ENCODE data around the gene BBS10. TPM values are rescaled to one million over a fixed set of nuclear protein-coding genes. Genes with fewer than 3 reads are reported as not detected.

Gene BBS10
- total RNA-seq, 1 donor from 2014 or later, result 8.2 TPM

DNA sequence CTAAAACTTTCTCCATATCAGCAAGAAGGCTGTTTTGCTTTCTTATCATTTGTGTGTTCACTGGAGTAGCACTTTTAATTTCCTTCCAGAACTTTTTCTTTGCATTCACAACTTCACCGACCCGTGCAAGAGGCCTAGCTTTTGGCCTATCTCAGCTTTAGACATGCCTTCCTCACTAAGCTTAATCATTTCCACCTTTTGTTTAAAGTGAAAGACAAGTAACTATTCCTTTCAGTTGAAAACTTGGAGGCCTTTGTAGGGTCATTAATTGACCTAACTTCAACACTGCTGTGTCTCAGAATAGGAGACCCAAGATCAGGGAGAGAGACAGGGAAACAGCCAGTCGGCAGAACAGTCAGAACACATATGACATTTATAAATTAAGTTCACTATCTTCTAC, 39.3 kb downstream of the BBS10 start:
- DNase-seq (ENCODE audit: low spot score), result no peak
- Mint-ChIP-seq H3K36me3 (ENCODE audit: low read depth) (no peaks in the 10 kb centered on the region), H3K9me3 (ENCODE audit: low read depth) (peaks cover 3% of the 10 kb centered on the region), H3K27ac (ENCODE audit: unreplicated experiment) (no peak overlapping the region), H3K27me3 (ENCODE audit: low read depth) (no peaks in the 10 kb centered on the region), H3K4me3 (ENCODE audit: unreplicated experiment) (no peak overlapping the region), H3K4me1 (ENCODE audit: low read depth) (peaks cover 20% of the 10 kb centered on the region)
- TF ChIP-seq CTCF (IDR thresholded peaks at IDR 0.05), result no peak

DNA sequence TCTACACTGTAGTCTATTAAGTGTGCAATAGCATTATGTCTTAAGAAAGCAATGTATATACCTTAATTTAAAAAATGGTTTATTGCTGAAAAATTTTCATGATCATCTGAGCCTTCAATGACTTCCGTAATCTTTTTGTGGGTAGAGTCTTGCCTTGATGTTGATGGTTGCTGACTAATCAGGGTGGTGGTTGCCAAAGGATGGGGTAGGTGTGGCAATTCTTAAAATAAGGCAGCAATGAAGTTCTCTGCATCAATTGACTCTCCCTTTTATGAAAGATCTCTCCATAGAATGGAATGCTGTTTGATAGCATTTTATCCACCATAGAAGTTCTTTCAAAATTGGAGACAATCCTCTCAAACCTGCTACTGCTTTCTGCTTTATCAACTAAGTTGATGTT, 41.1 kb downstream of the BBS10 start:
- H3K27ac Mint-ChIP-seq (ENCODE audit: unreplicated experiment), result no peak overlapping the region
- H3K4me3 Mint-ChIP-seq (ENCODE audit: unreplicated experiment), result no peak overlapping the region
- no peak for DNase-seq (ENCODE audit: low spot score)
- peaks cover 26% of the 10 kb centered on the region for H3K4me1 Mint-ChIP-seq (ENCODE audit: low read depth)
- no peak for TF ChIP-seq CTCF (IDR thresholded peaks at IDR 0.05)
- H3K9me3 Mint-ChIP-seq (ENCODE audit: low read depth), result peaks cover 3% of the 10 kb centered on the region
- no peaks in the 10 kb centered on the region for H3K36me3 Mint-ChIP-seq (ENCODE audit: low read depth)
- no peaks in the 10 kb centered on the region for H3K27me3 Mint-ChIP-seq (ENCODE audit: low read depth)

GRCh38 chr12:76303989-76304460, 44.2 kb downstream of the BBS10 start:
- H3K4me3 Mint-ChIP-seq (ENCODE audit: unreplicated experiment), result no peak overlapping the region
- H3K4me1 Mint-ChIP-seq (ENCODE audit: low read depth), result peaks cover 21% of the 10 kb centered on the region
- peaks cover 3% of the 10 kb centered on the region for H3K9me3 Mint-ChIP-seq (ENCODE audit: low read depth)
- no peaks in the 10 kb centered on the region for H3K27me3 Mint-ChIP-seq (ENCODE audit: low read depth)
- DNase-seq (ENCODE audit: low spot score), result no peak
- H3K27ac Mint-ChIP-seq (ENCODE audit: unreplicated experiment), result no peak overlapping the region
- no peaks in the 10 kb centered on the region for H3K36me3 Mint-ChIP-seq (ENCODE audit: low read depth)
- no peak for TF ChIP-seq CTCF (IDR thresholded peaks at IDR 0.05)

DNA sequence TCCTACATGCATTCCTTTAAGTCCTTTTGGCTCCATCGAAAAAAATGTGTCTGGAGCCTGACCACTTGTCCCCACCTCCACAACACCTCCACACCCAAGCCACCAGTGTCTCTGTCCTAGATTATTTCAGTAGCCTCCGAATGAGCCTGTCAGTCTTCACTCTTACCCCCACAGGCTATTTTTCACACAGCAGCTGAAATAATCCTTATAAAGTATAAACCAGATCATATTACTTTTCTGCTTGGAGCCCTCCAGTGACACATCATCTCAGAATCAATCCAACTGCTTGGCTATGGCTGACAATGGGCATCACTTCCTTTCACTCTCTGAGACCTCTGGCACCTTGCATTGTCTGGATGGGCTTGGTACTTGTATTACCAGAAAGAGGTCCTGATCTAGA, 44.9 kb downstream of the BBS10 start:
- Mint-ChIP-seq H3K27me3 (ENCODE audit: low read depth) (no peaks in the 10 kb centered on the region), H3K4me1 (ENCODE audit: low read depth) (peaks cover 21% of the 10 kb centered on the region), H3K27ac (ENCODE audit: unreplicated experiment) (peak overlapping the region; percentile 50), H3K36me3 (ENCODE audit: low read depth) (no peaks in the 10 kb centered on the region), H3K9me3 (ENCODE audit: low read depth) (peaks cover 3% of the 10 kb centered on the region), H3K4me3 (ENCODE audit: unreplicated experiment) (no peak overlapping the region)
- DNase-seq (ENCODE audit: low spot score), result no peak
- peak; percentile 26 for TF ChIP-seq CTCF (IDR thresholded peaks at IDR 0.05)

GRCh38 chr12:76300297-76300665, 47.9 kb downstream of the BBS10 start:
- no peaks in the 10 kb centered on the region for H3K9me3 Mint-ChIP-seq (ENCODE audit: low read depth)
- TF ChIP-seq CTCF (IDR thresholded peaks at IDR 0.05), result no peak
- H3K27me3 Mint-ChIP-seq (ENCODE audit: low read depth), result no peaks in the 10 kb centered on the region
- no peak for DNase-seq (ENCODE audit: low spot score)
- no peak overlapping the region for H3K4me3 Mint-ChIP-seq (ENCODE audit: unreplicated experiment)
- no peaks in the 10 kb centered on the region for H3K36me3 Mint-ChIP-seq (ENCODE audit: low read depth)
- peaks cover 21% of the 10 kb centered on the region for H3K4me1 Mint-ChIP-seq (ENCODE audit: low read depth)
- H3K27ac Mint-ChIP-seq (ENCODE audit: unreplicated experiment), result no peak overlapping the region

Data from chondrocyte (in vitro differentiated cells).